ENCODE data around the gene SLC22A4.

Gene SLC22A4

DNA sequence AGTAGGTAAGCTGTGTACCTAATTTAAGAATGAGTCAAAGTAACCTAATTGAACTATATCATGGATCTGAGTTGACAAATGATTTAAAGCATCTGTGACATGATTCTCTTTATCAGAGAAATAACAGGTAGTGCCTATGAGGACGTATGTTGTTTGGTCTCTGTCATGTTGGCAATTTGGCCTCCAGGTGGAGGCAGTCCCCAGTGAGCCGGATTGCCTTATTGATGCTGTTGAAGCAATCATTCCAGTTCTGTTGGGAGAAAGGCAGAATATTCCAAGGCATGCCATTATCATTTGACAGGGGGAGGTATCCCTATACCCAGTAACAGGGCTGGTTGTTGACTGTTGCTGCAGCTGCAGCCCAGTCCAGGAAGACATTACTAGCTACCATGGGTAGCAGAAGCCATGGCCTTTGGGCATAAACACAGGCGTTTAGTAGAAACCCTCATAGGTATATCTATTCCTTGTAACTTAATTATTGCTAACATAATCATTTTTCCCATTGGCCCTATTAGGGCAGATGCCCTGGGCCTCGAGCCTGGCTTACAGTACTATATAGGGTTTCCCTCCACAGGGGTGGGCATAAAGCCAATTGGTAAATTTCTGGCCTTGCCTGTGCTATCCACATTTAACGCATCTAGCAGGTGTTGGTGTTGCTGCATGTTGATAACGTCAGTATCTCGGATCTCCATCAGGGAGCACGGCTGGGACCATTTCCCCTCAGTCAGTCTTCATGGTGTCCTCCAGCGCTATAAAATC, 12.2 kb upstream of the SLC22A4 start:
- Histone ChIP-seq H3K4me3 (ENCODE audit: severe bottlenecking) (no peak overlapping the region), H3K27me3 (ENCODE audit: insufficient read depth, poor library complexity, severe bottlenecking) (no peaks in the 10 kb centered on the region), H3K27ac (ENCODE audit: poor library complexity, severe bottlenecking) (no peak overlapping the region), H3K36me3 (ENCODE audit: low read depth) (no peaks in the 10 kb centered on the region), H3K9me3 (ENCODE audit: severe bottlenecking) (no peaks in the 10 kb centered on the region), H3K4me1 (ENCODE audit: insufficient read depth, poor library complexity, severe bottlenecking) (no peaks in the 10 kb centered on the region)
- ATAC-seq (ENCODE audit: low read depth) (peak; percentile 47), DNase-seq (ENCODE audit: low spot score) (no peak)
- TF ChIP-seq, protein P1, sequence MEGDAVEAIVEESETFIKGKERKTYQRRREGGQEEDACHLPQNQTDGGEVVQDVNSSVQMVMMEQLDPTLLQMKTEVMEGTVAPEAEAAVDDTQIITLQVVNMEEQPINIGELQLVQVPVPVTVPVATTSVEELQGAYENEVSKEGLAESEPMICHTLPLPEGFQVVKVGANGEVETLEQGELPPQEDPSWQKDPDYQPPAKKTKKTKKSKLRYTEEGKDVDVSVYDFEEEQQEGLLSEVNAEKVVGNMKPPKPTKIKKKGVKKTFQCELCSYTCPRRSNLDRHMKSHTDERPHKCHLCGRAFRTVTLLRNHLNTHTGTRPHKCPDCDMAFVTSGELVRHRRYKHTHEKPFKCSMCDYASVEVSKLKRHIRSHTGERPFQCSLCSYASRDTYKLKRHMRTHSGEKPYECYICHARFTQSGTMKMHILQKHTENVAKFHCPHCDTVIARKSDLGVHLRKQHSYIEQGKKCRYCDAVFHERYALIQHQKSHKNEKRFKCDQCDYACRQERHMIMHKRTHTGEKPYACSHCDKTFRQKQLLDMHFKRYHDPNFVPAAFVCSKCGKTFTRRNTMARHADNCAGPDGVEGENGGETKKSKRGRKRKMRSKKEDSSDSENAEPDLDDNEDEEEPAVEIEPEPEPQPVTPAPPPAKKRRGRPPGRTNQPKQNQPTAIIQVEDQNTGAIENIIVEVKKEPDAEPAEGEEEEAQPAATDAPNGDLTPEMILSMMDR (IDR thresholded peaks at IDR 0.05; ENCODE audit: poor library complexity, severe bottlenecking) = peak; percentile 36

DNA sequence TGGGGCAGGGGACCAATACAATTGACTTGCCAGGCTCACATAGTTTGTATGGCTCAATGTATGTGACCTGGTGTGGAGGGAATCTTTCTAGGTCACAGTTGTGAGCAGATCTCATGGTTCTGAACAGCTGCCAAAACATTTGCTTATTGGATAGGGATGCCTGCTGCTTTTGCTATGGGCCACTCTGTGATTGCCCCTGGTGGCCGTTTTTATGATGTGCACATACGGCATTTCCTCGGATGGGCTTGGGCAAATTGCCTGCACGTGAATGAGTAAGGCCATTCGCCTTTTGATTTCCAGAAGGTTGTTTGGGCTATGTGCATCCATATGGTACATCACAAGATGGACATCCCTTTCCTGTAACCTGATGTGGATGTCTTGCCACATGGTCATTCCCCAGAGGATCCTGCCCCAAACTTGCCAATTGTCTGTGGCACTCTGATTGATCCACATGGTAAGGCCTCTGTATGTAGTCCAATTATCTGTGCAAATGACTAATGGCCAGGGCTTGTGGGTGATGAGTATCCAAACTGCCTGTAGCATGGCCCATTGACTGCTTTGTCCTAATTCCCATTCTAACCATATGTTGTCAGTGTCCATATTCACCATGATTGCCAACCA, 10.7 kb upstream of the SLC22A4 start:
- TF ChIP-seq, protein P1 (IDR thresholded peaks at IDR 0.05; ENCODE audit: poor library complexity, severe bottlenecking) = peak; percentile 57
- Histone ChIP-seq H3K4me1 (ENCODE audit: insufficient read depth, poor library complexity, severe bottlenecking) (no peaks in the 10 kb centered on the region), H3K36me3 (ENCODE audit: low read depth) (no peaks in the 10 kb centered on the region), H3K27ac (ENCODE audit: poor library complexity, severe bottlenecking) (no peak overlapping the region), H3K9me3 (ENCODE audit: severe bottlenecking) (no peaks in the 10 kb centered on the region), H3K4me3 (ENCODE audit: severe bottlenecking) (no peak overlapping the region), H3K27me3 (ENCODE audit: insufficient read depth, poor library complexity, severe bottlenecking) (no peaks in the 10 kb centered on the region)
- DNase-seq (ENCODE audit: low spot score) (no peak), ATAC-seq (ENCODE audit: low read depth) (peak; percentile 55)

DNA sequence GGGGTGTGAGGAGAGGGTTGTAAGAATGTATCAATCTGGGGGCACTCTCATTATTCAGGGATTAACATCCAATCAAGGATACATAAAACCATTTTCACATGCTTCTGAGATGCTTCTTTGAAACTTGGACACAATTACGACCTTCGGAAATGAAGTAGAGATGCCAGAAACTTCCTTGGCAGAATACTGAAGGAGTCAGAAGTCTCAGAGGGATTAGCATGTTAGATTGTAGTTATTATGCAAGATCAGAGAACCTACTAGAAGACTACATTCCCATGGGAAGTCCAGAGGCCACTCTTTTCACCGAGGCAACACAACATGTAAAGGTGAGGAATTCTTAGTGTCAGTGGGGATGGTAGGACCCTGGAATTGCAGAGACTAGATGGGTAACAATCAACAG, 5.1 kb upstream of the SLC22A4 start:
- H3K4me1 ChIP-seq (ENCODE audit: insufficient read depth, poor library complexity, severe bottlenecking) = peaks cover 6% of the 10 kb centered on the region
- DNase-seq (ENCODE audit: low spot score) = no peak
- no peak for ATAC-seq (ENCODE audit: low read depth)
- H3K27me3 ChIP-seq (ENCODE audit: insufficient read depth, poor library complexity, severe bottlenecking) = no peaks in the 10 kb centered on the region
- H3K27ac ChIP-seq (ENCODE audit: poor library complexity, severe bottlenecking) = no peak overlapping the region
- no peak overlapping the region for H3K4me3 ChIP-seq (ENCODE audit: severe bottlenecking)
- H3K36me3 ChIP-seq (ENCODE audit: low read depth) = no peaks in the 10 kb centered on the region
- TF ChIP-seq, protein P1 (IDR thresholded peaks at IDR 0.05; ENCODE audit: poor library complexity, severe bottlenecking) = no peak
- no peaks in the 10 kb centered on the region for H3K9me3 ChIP-seq (ENCODE audit: severe bottlenecking)

DNA sequence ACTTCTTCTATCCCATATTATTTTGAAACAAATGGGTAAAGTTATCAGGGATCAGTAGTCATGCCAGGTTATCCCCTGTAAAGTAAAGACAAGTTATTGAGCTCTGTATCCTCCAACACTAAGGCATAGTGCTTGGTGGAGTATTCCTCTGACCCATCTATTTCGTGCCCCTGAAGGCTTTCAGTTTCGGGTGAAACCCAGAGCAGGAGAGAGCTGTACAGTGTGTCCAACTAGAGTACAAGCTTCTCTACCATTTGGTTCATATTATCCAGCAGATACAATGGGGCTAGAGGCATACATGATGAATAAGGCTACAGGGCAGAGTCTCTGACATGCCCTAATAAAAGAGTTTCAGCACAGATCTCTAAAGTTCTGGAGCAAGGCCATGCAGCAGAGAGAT, 3.2 kb upstream of the SLC22A4 start:
- Histone ChIP-seq H3K4me3 (ENCODE audit: severe bottlenecking) (no peak overlapping the region), H3K4me1 (ENCODE audit: insufficient read depth, poor library complexity, severe bottlenecking) (peaks cover 14% of the 10 kb centered on the region), H3K9me3 (ENCODE audit: severe bottlenecking) (no peaks in the 10 kb centered on the region), H3K27me3 (ENCODE audit: insufficient read depth, poor library complexity, severe bottlenecking) (no peaks in the 10 kb centered on the region), H3K36me3 (ENCODE audit: low read depth) (no peaks in the 10 kb centered on the region), H3K27ac (ENCODE audit: poor library complexity, severe bottlenecking) (no peak overlapping the region)
- DNase-seq (ENCODE audit: low spot score) (no peak), ATAC-seq (ENCODE audit: low read depth) (no peak)
- TF ChIP-seq, protein P1 (IDR thresholded peaks at IDR 0.05; ENCODE audit: poor library complexity, severe bottlenecking) = no peak

Data from RWPE2 (cell line).